SK-N-SH treated with all-trans-retinoic acid at 6 μM for 48 hours (cell line): ENCODE measurements around the gene KCTD3.

ENCODE experiments used
- ARNTL ChIP-seq: fragments of 450-650 bp; formaldehyde crosslinking; IDR thresholded peaks from 2 replicates; pipeline ENCODE4 v1.5.0; 2020; ENCODE audit warnings: low read depth, mild to moderate bottlenecking, moderate library complexity, borderline replicate concordance
- BACH2 ChIP-seq: fragments of 250-450 bp; sonication (Bioruptor Pico); IDR thresholded peaks from 2 replicates; pipeline ENCODE4 v1.9.0; 2021; ENCODE audit warnings: mild to moderate bottlenecking, borderline replicate concordance
- CREB5 ChIP-seq: fragments of 250-450 bp; sonication (Bioruptor Pico); IDR thresholded peaks from 2 replicates; pipeline ENCODE4 v1.5.1; 2020; ENCODE audit warnings: low read depth, mild to moderate bottlenecking, moderate library complexity
- ESRRG ChIP-seq: fragments of 250-450 bp; sonication (Bioruptor Pico); IDR thresholded peaks from 2 replicates; pipeline ENCODE4 v1.6.1; 2021; ENCODE audit warnings: mild to moderate bottlenecking
- ISL1 ChIP-seq: fragments of 250-450 bp; sonication (Bioruptor Pico); IDR thresholded peaks from 2 replicates; pipeline ENCODE4 v2.1.2; 2022; ENCODE audit warnings: mild to moderate bottlenecking, moderate library complexity
- OSR1 ChIP-seq: fragments of 250-450 bp; sonication (Bioruptor Pico); IDR thresholded peaks from 2 replicates; pipeline ENCODE4 v1.8.0; 2022; ENCODE audit warnings: moderate library complexity, mild to moderate bottlenecking, inconsistent platforms
- RARB ChIP-seq: fragments of 250-450 bp; sonication (Bioruptor Pico); IDR thresholded peaks from 2 replicates; pipeline ENCODE4 v1.8.0; 2021; ENCODE audit warnings: mild to moderate bottlenecking, moderate library complexity
- TCF4 ChIP-seq: fragments of 250-450 bp; sonication (Bioruptor Pico); IDR thresholded peaks from 2 replicates; pipeline ENCODE4 v1.8.0; 2021; ENCODE audit warnings: mild to moderate bottlenecking, moderate library complexity, borderline replicate concordance
- TOX ChIP-seq: fragments of 250-450 bp; sonication (Bioruptor Pico); IDR thresholded peaks from 2 replicates; pipeline ENCODE4 v1.8.0; 2021; ENCODE audit warnings: mild to moderate bottlenecking, moderate library complexity, borderline replicate concordance
- ZFP3 ChIP-seq: fragments of 250-450 bp; sonication (Bioruptor Pico); IDR thresholded peaks from 2 replicates; pipeline ENCODE4 v1.5.0; 2020; ENCODE audit warnings: mild to moderate bottlenecking, moderate library complexity
- ZFP30 ChIP-seq: fragments of 450-650 bp; formaldehyde crosslinking; IDR thresholded peaks from 2 replicates; pipeline ENCODE4 v1.5.0; 2022; ENCODE audit warnings: mild to moderate bottlenecking, moderate library complexity
- ZNF70 ChIP-seq: fragments of 450-650 bp; formaldehyde crosslinking; IDR thresholded peaks from 2 replicates; pipeline ENCODE4 v1.5.0; 2020; ENCODE audit warnings: mild to moderate bottlenecking, moderate library complexity
- TF ChIP-seq, protein P1 (sequence below): fragments of 250-450 bp; sonication (Bioruptor Pico); IDR thresholded peaks from 2 replicates; pipeline ENCODE4 v1.8.0; 2020; ENCODE audit warnings: mild to moderate bottlenecking, moderate library complexity, borderline replicate concordance
- TF ChIP-seq, protein P2 (sequence below): fragments of 250-450 bp; sonication (Bioruptor Pico); IDR thresholded peaks from 2 replicates; pipeline ENCODE4 v1.5.1; 2021; ENCODE audit warnings: mild to moderate bottlenecking, moderate library complexity

- TF ChIP-seq ZNF70 (CRISPR knock-in tag) (no peak), TOX (CRISPR knock-in tag) (no peak), ISL1 (no peak), RARB (CRISPR knock-in tag) (no peak), ZFP3 (CRISPR knock-in tag) (no peak), ZFP30 (no peak), ARNTL (CRISPR knock-in tag) (no peak), OSR1 (no peak), ESRRG (CRISPR knock-in tag) (no peak), BACH2 (CRISPR knock-in tag) (no peak), CREB5 (no peak), TCF4 (CRISPR knock-in tag) (no peak)
- TF ChIP-seq, protein P1, sequence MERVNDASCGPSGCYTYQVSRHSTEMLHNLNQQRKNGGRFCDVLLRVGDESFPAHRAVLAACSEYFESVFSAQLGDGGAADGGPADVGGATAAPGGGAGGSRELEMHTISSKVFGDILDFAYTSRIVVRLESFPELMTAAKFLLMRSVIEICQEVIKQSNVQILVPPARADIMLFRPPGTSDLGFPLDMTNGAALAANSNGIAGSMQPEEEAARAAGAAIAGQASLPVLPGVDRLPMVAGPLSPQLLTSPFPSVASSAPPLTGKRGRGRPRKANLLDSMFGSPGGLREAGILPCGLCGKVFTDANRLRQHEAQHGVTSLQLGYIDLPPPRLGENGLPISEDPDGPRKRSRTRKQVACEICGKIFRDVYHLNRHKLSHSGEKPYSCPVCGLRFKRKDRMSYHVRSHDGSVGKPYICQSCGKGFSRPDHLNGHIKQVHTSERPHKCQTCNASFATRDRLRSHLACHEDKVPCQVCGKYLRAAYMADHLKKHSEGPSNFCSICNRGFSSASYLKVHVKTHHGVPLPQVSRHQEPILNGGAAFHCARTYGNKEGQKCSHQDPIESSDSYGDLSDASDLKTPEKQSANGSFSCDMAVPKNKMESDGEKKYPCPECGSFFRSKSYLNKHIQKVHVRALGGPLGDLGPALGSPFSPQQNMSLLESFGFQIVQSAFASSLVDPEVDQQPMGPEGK (CRISPR knock-in tag): no peak
- TF ChIP-seq, protein P2, sequence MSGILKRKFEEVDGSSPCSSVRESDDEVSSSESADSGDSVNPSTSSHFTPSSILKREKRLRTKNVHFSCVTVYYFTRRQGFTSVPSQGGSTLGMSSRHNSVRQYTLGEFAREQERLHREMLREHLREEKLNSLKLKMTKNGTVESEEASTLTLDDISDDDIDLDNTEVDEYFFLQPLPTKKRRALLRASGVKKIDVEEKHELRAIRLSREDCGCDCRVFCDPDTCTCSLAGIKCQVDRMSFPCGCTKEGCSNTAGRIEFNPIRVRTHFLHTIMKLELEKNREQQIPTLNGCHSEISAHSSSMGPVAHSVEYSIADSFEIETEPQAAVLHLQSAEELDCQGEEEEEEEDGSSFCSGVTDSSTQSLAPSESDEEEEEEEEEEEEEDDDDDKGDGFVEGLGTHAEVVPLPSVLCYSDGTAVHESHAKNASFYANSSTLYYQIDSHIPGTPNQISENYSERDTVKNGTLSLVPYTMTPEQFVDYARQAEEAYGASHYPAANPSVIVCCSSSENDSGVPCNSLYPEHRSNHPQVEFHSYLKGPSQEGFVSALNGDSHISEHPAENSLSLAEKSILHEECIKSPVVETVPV: no peak
Measured at GRCh38 chr1:215636258-215636965, 69.3 kb downstream of the KCTD3 start.
